Fibroblast of the conjunctiva (primary cell): ENCODE measurements around the gene FOXB1.

ENCODE experiments used
- DNase-seq: peaks from one replicate; pipeline ENCODE4 v3.0.0-alpha.2; 2010; ENCODE audit warnings: low read depth

Gene FOXB1

DNA sequence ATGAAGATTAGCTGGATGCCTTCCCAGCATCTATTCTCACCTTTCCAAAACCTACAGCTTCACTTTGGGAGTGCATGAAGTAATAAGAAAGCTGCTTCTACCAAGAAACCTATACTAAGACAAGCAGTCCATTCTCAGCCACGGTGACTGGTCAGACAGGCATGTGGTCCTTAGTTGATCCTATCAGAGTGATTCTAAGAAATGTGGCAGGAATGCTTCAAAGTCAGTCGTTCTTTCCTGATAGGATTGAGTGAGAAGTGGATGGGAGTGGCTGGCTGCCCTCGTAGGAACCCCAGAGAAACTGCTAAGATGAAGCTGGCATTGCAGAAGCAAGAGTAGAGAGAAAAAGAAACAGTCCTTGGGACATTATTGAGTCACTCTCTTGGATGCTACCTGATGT, 16.6 kb downstream of the FOXB1 start:
- no peak for DNase-seq

- DNase-seq: no peak
Measured at GRCh38 chr15:60021589-60022378, 17.7 kb downstream of the FOXB1 start.

GRCh38 chr15:60022379-60022741, 18.2 kb downstream of the FOXB1 start:
- no peak for DNase-seq

DNA sequence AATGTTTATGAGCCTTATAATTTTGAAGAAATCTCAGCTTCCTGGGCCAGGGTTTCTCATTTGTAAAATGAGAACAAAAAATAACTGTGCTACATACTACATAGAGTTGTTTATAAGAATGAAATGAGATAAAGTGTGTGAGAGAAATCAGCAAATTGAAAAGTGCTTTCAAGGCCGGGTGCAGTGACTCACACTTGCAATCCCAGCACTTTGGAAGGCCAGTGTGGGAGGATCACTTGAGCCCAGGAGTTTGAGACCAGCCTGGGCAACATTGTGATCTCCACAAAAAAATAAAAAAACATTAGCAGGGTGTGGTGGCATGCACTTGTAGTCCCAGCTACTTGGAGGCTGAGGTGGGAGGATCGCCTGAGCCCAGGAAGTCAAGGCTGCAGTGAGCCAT, 22.4 kb downstream of the FOXB1 start:
- DNase-seq: no peak

DNA sequence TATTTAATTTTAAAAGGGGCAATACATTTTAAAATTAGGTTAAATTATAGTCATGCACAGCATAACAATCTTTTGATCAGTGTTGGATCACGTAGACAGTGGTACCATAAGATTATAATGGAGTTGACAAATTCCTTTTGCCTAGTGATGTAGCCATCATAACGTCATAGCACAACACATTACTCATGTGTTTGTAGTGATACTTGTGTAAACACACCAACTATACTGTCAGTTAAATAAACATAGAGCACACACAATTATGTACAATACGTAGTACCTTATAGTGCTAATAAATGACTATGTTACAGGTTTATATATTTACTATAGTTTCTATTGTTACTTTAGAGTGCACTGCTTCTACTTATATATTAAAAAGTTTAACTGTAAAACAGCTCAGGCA, 31.2 kb downstream of the FOXB1 start:
- DNase-seq: no peak

GRCh38 chr15:60039316-60039715, 35.2 kb downstream of the FOXB1 start:
- DNase-seq: no peak

GRCh38 chr15:60043744-60044435, 39.8 kb downstream of the FOXB1 start:
- no peak for DNase-seq

DNA sequence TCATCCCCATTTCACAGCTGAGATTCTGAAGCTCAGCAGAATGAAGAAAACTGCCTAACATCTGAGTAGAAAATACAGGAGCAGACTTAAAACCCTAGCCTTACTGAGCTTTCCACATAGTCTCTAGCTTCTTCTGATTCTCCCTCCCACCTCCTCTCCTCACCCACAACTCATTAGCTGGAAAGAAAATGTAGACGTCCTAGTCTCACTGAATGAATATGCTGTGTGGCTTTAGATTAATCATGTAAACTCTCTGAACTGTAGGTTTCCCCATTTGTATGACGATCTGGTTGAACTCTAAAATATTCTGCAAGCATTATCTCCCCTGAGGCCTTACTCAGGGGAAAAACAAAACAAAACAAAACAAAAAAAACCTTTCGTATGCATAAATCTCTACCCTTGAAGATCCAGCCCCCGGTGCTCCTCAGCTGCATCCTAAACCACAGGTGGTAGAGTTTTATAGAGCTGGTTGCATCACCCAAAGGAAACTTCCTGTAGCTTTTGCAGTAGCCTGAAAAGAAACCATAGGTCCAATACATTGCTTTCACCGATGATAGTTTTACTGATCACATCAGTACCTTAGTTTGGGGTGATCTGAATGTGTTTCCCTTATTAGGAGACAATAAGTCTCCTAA, 40.6 kb downstream of the FOXB1 start:
- DNase-seq: no peak

DNA sequence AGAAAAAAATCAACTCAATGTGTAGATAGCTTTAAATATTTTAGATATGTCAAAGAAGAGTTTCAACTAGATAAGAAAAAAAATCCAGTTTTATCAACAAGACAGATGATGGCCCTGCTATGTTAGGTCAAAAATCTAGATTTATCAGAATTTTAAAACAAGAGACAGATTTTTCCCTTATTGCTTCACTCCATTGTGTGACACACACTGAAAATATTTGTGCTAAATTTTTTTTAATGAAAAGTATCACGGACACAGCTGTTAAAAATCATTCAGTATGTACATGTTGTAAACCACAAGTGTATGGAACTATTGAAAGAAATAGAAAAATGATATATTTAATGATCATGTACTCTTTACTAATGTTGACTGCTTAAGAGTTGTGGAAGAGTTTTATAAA, 43.6 kb downstream of the FOXB1 start:
- DNase-seq: no peak

DNA sequence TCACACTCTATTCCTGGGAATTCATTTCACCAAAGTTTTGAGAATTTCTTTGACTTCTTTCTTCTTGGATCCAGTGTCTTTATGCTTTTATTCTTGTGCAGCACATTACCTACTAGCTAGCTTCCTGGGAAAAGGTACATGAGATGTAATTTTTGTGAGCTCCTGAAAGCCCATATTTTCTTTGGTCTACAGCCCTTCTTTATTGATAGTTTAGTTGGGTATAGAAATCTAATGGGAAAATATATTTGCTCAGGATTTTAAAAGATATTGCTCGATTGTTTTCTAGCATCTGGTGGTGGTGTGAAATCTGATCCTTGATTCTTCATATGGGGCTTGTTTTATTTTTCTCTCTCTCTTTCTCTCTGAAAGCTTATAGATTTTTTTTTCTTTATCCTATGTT, 45.8 kb downstream of the FOXB1 start:
- DNase-seq: no peak

- no peak for DNase-seq
Measured at GRCh38 chr15:60052796-60053195, 48.7 kb downstream of the FOXB1 start.

DNA sequence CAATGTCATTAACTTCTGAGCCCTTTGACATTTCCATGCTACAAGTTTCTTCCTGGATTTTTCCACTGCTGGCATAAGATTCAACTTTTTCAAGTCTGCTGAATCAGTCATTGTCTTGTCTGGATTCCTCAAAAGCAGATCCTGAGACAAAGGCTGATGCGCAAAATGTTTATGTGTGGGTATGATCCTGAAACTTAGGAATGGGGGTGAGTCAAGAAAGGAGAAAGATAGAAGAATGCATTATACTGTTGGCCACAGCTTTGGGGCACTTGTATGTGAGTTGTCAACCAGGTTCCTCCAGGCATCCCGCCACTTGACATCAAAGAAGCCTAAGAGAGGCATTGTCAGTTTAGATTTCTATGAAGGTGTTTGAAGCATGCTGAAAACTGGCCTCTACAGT, 50.4 kb downstream of the FOXB1 start:
- no peak for DNase-seq
